AG08395 (cell line): ENCODE measurements around the gene DIDO1.

Experiments
- DNase-seq: peaks from one replicate; pipeline ENCODE4 v3.0.0; 2012; ENCODE audit warnings: mixed read lengths, low spot score

DIDO1 gene

GRCh38 chr20:62951143-62951895 is 25.0 kb upstream of the DIDO1 start:
- no peak for DNase-seq

GRCh38 chr20:62950741-62951140 is 24.4 kb upstream of the DIDO1 start:
- DNase-seq, result no peak

DNA sequence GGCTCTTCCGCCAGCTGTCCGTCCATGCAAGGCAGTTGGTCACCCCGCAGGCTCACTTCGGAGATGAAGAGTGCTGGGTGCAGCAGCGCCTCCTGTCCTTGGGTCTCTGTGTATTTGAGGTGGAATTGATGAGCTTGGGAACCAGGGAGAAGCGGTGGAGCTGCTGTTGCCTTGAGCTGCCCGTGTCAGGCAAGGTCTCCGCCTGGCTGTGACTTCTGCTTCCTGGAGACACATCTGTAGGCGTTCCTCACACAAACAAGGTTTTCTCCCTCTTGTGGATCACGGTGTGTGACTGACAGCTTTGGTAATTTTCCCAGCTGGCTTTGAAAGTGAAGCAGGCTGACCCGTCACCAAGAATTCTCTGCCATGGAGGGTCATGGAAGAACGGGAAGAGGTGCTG is 23.7 kb upstream of the DIDO1 start:
- no peak for DNase-seq

DNA sequence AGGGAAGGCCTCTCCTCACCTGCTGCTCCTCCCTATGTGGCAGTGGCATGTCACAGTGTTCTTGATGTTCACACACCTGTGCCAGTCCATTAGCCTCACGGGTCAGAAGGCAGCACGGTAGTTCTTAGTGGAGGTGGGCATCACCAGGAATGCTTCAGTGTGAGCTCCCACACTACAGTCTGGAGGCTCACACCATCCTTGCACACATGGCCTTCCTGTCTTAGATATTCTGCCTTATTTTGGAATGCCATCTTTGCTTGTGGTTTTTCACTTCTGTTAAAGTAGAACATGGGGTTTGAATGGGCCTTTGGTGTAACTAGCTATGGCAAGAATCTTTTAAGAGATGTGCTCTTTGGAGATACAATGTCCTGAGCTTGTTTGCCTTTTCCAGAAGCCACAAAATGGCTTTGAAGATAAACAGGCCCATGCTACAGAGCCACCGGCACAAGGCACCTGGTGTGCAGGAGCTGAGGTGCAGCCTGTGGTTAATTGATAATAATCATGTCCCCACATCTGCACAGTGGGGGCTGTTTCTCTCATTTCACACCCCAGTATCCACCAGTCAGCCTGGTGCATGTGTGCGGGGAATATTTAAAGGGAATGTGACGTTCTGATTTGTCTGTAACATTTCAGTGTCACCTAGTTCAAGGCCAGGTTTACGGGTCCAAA is 23.0 kb upstream of the DIDO1 start:
- DNase-seq, result no peak

- DNase-seq, result no peak
These were observed 21.4 kb upstream of the DIDO1 start for GRCh38 chr20:62947532-62948300.

- no peak for DNase-seq
These were observed 20.6 kb upstream of the DIDO1 start for GRCh38 chr20:62946918-62947317.

- no peak for DNase-seq
These were observed 19.6 kb upstream of the DIDO1 start for GRCh38 chr20:62945771-62946339.

DNA sequence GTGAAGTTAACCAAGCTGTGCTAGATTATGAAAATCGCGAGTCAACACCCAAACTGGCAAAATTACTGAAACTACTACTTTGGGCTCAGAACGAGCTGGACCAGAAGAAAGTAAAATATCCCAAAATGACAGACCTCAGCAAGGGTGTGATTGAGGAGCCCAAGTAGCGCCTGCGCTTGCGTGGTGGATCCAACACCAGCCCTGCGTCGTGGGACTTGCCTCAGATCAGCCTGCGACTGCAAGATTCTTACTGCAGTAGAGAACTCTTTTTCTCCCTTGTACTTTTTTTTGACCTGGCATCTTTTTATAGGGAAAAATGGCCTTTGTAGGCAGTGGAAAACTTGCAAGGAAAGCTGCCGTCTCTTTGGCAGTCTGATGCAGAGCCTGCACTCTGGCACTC is 18.4 kb upstream of the DIDO1 start:
- DNase-seq, result no peak

DNA sequence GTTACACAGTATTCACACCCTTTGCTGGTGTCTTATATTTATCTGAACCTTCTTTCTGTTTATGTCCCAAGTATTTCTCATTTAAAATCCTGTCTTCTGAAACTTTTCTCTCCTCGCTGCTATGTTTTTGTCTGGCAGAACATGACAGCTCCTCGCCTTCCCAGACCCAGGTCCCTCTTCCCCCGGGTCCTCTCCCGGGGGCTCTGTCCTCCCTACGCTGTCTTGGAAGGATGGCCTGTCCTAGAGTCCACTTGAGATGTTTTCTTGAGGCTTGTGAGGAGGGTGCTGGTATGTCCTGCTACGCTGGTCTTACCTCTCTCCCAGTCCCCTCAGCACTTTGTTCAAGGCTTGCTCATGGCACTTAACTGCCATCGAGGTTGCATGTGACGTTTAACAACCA is 17.9 kb upstream of the DIDO1 start:
- no peak for DNase-seq

GRCh38 chr20:62943396-62943795 is 17.1 kb upstream of the DIDO1 start:
- no peak for DNase-seq

GRCh38 chr20:62942456-62942855 is 16.2 kb upstream of the DIDO1 start:
- DNase-seq, result no peak

DNA sequence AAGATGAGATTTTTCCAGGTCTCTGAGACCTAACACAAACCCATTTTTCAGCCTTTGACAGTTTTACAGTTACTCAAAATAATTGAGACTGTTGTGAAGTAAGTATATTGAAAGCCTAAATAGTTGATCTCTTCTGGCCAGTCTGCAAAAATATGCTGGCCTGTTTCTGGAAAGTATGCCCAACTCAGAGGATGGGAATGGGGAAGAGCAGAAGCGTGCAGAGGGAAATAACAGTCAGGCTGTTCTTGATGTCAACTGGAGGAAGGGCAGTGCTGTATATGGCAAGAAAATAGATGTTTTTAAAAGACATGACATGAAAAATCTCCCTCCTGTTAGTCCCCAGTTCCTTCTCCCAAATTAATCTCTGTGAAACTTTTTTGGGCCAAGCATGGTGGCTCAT is 15.5 kb upstream of the DIDO1 start:
- no peak for DNase-seq

DNA sequence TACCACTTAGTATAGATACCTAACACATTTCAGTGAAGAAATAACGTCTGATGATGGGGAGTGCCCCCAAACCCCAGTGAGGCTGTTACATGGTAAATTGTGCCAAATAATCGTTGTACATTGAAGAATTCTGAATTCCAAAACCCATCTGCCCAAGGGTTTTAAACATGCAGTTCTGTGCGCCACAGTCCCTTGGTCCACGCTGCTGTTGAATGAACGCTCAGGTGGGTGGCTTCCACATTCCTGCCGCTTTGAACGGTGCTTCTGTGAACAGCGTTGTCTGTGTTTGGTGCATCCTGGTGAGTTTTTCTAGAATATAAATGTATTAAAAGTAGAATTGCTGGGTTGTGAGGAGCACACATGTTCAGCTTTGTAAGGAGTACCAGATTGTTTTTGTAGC is 14.6 kb upstream of the DIDO1 start:
- no peak for DNase-seq

GRCh38 chr20:62938105-62938888 is 12.0 kb upstream of the DIDO1 start, which contains the start of gene GID8:
Gene GID8, plus strand, starts transcription at chr20:62938147. Its CDS starts 3,356 bp downstream, at chr20:62941503.
- peak; percentile 51 for DNase-seq

- peak; percentile 97 for DNase-seq
These were observed 11.2 kb upstream of the DIDO1 start for GRCh38 chr20:62937268-62938104.

DNA sequence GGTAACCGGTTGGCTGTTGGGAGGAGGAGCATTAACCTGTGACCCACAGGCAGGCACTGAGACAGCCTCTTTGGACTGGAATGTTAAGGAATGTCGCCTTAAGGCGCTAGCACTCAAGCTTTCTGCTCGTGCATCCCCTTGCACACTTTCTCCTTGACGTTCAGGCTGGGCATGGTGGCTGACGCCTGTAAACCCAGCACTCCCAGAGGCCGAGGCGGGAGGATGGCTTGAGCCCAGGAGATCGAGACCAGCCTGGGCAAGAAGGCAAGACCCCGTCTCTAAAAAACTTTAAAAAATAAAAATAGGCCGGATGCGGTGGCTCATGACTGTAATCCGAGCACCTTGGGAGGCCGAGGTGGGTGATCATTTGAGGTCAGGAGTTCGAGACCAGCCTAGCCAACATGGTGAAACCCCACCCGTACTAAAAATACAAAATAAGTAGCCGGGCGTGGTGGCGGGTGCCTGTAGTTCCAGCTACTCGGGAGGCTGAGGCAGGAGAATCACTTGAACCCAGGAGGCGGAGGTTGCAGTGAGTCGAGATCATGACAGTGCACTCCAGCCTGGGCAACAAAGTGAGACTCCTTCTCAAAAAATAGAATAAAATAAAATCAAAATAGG is 9.8 kb upstream of the DIDO1 start:
- no peak for DNase-seq

DNA sequence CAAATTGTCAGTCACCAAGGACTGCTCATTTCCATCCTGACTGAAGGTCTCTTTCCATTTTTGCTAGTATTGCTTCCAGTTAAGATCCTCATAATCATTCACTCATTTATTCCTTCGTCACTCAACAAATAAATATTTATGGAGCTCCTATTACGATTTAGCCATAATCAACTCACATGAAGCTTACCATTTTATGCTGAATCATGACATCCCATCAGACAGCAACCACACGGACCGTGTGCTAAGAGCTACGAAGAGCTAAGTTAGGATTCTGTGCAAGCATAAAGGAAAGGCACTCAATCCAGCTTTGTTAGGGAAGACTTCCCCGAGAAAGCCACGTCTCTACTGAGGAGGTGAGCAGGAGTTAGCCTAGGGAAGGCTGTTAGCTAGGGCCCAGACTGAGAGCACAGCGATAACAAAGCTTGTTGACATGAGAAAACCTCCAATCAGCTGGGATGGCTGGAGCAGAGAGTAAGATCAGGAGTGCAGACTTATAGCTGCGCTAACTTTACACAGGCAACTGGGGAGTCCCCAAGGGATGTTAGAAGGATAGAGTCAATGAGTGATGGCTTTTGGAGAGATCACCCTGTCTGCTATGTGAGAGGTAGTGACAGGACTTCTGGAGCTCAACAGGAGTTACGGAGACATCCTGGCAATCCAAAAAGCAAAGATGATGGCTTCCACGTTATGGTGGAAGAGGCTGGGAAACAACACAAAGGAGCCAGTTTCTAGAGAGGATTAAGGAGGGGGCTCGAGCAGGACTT is 9.1 kb upstream of the DIDO1 start:
- DNase-seq, result no peak

- DNase-seq, result no peak
These were observed 7.7 kb upstream of the DIDO1 start for GRCh38 chr20:62933966-62934365.

GRCh38 chr20:62931464-62931863 is 5.2 kb upstream of the DIDO1 start:
- DNase-seq, result no peak
